Measurements from ENCODE around the gene TNFRSF9.
A peak's percentile ranks its signal among the peaks of the same experiment; 100 is the strongest.
"Not testable (repeated sequence)": the region's sequence is repeated elsewhere in the genome, so short reads cannot be mapped to it uniquely, and the experiment has no call there.

Gene TNFRSF9

DNA sequence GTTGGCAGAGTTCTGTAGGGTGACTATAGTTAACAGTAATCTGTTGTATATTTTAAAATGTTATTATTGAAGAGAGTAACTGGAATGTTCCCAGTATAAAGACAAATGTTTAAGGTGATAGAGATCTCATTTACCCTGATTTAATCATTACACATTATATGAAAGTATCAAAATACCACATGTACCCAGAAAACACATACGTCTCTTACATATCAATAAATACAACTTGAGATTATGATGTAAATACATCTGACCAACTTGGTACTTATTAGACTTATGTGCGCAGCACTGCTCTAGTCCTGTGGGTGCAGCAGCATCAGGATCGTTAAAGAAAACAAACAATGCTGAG is 20.2 kb upstream of the TNFRSF9 start:
- DNase-seq (ENCODE audit: low read depth), result no peak

DNA sequence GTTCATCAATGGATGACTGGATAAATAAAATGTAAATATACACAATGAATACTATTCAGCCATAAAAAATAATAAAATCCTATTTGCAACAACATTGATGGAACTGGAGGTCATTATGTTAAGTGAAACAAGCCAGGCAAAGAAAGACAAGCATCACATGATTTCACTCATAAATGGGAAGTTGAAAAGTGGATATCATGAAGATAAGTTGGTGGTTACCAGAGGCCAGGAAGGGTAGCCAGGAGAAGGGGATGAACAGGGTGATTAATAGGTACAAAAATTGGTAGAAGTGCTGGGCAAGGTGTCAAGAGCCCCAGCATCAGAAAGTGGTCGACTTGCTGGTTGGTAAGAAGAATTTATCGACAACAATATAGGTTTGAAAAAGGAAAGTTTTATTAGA is 19.5 kb upstream of the TNFRSF9 start:
- DNase-seq (ENCODE audit: low read depth), result no peak

- no peak for DNase-seq (ENCODE audit: low read depth)
Measured at GRCh38 chr1:7956218-7957032, 15.8 kb upstream of the TNFRSF9 start.

DNA sequence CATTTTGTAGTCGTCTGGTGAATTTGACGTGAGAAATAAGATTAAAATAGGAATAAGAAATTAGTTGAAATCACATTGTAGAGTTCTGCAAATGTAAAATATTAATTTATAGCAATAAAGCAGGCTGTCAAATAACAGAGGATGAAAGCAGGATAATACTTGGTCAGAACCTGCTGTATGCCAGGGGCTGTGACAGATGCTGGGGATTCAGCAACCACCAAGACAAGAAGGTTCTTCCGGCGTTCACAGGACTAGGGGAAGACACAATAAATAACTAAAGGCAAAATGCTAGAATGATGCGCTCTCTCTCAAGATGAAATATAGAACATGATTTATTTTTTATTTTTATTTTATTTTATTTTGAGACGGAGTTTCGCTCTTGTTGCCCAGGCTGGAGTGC is 14.0 kb upstream of the TNFRSF9 start:
- no peak for DNase-seq (ENCODE audit: low read depth)

- DNase-seq (ENCODE audit: low read depth), result peak; percentile 84
Measured at GRCh38 chr1:7953850-7954609, 13.4 kb upstream of the TNFRSF9 start.

DNA sequence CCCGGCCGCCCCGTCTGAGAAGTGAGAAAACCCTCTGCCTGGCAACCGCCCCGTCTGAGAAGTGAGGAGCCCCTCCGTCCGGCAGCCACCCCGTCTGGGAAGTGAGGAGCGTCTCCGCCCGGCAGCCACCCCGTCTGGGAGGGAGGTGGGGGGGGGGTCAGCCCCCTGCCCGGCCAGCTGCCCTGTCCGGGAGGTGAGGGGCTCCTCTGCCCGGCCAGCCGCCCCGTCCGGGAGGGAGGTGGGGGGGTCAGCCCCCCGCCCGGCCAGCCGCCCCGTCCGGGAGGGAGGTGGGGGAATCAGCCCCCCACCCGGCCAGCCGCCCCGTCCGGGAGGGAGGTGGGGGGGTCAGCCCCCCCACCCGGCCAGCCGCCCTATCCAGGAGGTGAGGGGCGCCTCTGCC is 12.2 kb upstream of the TNFRSF9 start:
- not testable (repeated sequence) for DNase-seq (ENCODE audit: low read depth)

GRCh38 chr1:7948960-7949359 is 8.3 kb upstream of the TNFRSF9 start:
- DNase-seq (ENCODE audit: low read depth), result no peak

DNA sequence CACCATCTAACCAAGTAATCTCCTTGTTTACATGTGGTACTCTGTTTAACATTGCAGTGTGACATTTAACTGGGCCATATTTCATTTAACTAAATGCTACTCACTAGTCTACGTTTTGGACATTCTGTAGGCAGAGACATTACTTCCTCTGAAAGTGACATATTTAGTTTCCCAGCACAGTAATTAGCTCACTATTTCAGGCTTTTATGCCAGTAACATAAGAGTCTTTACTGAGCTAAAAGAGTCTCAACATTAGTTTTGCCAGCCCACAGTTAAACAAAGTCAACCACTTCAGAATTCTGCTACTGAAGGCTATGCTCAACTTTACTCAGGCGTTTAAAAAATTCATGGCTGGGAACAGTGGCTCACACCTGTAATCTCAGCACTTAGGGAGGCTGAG is 2.6 kb upstream of the TNFRSF9 start:
- no peak for DNase-seq (ENCODE audit: low read depth)

- no peak for DNase-seq (ENCODE audit: low read depth)
Measured at GRCh38 chr1:7942214-7942921, 1.7 kb upstream of the TNFRSF9 start.

DNA sequence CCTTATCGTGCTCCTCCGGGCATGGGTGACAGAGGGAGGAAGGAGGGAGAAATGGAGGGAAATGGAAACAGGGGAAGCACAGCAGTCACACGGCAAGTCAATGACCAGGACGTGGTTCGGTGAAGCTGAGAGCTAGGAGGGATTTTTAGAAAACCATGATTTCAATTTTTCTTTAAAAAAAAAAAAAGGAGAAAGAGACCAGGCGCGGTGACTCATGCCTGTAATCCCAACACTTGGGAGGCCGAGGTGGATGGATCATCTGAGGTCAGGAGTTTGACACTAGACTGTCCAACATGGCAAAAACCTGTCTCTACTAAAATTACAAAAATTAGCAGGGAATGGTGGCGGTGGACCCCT is 776 bp upstream of the TNFRSF9 start:
- DNase-seq (ENCODE audit: low read depth), result no peak

DNA sequence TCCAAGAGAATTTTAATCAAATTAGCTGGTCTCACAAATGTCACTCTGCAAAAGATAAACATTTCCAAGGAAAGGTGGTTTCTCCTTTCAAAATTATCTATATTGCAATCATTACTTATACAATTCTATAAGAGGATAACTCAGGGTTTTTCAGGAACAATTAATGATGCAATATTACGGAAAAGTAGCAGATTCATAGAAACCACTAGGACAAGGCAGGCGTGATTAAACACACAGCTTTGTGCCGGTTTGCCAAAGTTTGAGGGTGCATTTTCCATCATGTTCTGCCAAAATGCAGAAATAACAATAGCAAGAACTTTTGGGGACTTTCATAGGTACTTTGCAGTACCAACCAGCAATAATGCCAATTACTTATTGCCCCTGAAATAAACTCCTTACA is 605 bp downstream of the TNFRSF9 start:
- DNase-seq (ENCODE audit: low read depth), result no peak

GRCh38 chr1:7938070-7938469 is 2.6 kb downstream of the TNFRSF9 start:
- no peak for DNase-seq (ENCODE audit: low read depth)

DNA sequence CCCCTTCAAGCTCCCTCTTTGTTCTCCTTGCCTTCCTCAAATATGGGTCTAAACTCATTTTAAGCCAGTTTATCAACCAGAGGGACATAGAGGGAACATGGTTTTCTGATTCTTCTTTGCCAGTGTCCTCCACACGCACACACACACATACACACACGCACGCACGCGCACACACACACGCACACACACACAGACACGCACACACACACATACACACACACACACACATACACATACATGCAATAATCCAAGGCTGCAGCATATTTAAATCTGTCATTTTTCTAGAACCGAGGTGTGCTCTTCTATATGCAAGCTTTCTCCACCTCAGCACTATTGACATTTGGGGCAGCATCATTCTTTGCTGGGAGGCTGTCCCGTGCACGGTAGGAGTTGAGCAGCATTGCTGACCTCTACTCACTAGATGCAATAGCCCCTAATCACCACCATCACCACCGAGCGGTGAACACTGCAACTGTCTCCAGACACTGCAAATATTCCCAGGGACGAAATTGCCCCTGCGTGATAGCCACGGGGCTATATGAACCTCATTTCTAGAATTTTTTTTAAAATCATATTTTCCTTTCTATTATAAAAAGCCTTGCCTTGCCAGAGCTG is 8.0 kb downstream of the TNFRSF9 start:
- DNase-seq (ENCODE audit: low read depth), result no peak

DNA sequence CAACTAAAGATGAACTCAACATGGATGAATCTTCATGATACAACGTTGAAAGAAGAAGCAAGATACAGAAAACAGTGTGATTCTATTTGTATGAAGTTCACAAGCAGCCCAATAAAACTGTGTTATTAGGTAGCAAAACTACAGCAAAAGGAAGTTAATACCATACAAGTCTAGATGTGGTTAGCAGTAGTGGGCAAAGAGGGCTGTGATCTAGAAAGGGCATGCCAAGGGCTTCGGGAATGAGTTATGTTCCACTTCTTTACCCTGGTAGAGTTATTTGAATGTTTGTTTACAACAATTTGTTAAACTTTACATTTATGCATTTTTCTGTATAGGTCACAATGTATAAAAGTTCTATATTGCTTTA is 9.2 kb downstream of the TNFRSF9 start:
- DNase-seq (ENCODE audit: low read depth), result no peak

GRCh38 chr1:7930645-7931445 is 9.8 kb downstream of the TNFRSF9 start:
- DNase-seq (ENCODE audit: low read depth), result no peak

- DNase-seq (ENCODE audit: low read depth), result no peak
Measured at GRCh38 chr1:7929637-7930036, 11.0 kb downstream of the TNFRSF9 start.

- DNase-seq (ENCODE audit: low read depth), result no peak
Measured at GRCh38 chr1:7928247-7928646, 12.4 kb downstream of the TNFRSF9 start.

DNA sequence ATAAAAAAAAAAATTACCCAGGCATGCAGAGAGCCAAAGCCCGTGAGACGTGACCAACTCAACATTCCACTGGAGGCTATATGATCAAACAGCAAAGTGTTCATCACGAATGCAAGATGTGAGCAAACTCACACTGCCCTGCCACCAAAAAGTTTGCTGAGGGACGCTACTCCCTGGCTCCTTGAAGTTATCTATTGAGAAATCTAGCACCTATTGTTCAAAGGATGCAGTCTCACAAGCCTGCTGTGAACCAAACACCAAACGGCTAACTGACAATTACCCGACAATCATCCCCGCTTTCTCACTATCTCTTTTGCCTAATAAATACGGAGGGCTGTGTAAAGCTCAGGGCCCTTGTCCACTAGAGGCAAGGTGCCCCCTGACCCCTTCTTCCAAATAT is 13.6 kb downstream of the TNFRSF9 start:
- not testable (repeated sequence) for DNase-seq (ENCODE audit: low read depth)

DNA sequence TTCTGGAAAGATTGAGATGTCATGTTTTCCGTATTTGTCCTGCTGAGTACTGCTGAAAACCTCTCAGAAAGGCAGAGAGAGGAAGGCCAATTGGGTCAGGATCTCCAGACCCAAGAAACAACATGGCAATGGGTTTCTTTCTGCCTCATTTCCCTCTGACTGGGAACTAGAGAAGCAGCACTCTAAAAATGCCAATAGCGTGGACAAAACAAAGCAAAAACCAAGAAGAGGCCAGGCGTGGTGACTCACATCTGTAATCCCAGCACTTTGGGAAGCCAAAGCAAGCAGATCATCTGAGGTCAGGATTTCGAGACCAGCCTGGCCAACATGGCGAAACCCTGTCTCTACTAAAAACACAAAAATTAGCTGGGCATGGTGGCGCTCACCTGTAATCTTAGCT is 18.3 kb downstream of the TNFRSF9 start:
- DNase-seq (ENCODE audit: low read depth), result no peak

DNA sequence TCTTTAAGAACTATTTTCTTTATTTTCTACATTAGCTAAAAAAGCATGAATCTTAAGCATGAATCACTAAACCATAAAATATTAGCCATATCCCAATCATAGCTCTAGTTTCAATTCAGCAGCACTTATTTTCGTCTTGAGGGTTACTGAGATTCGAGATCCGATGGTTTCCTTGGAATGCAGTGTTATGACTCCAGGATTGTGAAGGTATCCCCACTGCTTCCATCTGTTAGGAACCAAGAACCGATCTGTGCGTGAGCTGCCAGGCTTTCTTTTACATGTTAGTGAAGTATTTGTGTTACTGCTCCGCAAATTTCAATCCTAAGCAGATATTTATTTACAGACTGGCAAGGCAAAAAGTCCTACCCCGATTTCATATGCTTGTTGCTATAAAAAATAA is 18.8 kb downstream of the TNFRSF9 start:
- DNase-seq (ENCODE audit: low read depth), result no peak

DNA sequence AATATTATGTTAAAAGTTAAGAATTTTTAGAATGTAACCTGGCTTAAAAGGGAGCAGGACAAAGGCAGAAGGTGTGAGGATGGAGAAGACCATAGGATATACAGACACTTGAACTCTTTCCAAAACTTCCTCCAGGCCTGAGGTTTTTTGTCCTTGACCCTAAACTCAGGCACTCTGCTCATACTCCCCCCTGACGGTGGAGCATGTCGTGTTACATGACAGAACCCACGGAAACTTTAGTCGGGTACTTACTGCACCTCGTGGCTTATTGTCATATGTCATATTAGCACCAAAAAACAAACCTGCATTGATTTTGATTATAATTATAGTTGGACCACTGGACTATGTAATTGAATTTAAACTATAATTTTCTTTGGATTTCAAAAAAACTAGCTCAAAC is 20.8 kb downstream of the TNFRSF9 start:
- no peak for DNase-seq (ENCODE audit: low read depth)

DNA sequence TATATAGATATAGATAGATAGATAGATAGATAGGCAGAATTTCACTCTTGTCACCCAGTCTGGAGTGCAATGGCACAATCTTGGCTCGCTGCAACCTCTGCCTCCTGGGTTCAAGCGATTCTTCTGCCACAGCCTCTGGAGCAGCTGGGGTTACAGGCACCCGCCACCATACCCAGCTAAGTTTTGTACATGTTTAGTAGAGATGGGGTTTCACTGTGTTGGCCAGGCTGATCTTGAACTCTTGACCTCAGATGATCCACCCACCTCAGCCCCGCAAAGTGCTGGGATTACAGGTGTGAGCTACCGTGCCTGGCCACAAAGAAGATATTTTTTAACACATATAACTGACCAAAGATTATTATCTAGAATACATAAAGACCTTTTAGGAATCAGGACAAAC is 22.7 kb downstream of the TNFRSF9 start:
- not testable (repeated sequence) for DNase-seq (ENCODE audit: low read depth)

All from fibroblast of the conjunctiva (primary cell).